Activated CD4-positive, alpha-beta T cell treated with anti-CD3 and anti-CD28 coated beads, Interleukin-2, amount 10 ng/mL, durations not matched to agents 24 days and 14 days (primary cell): ENCODE data around the gene ST3GAL4. TPM values are rescaled to one million over a fixed set of nuclear protein-coding genes. Genes with fewer than 3 reads are reported as not detected.

Experiments used
- DNase-seq: peaks from one replicate; pipeline ENCODE4 v3.0.0; 2022
- H3K27ac Mint-ChIP-seq: one replicate; pipeline ENCODE4 v1.8.0; 2022; ENCODE audit warnings: mild to moderate bottlenecking, mixed read lengths
- H3K27me3 Mint-ChIP-seq: one replicate; pipeline ENCODE4 v1.8.0; 2022; ENCODE audit warnings: mixed read lengths
- H3K36me3 Mint-ChIP-seq: one replicate; pipeline ENCODE4 v1.8.0; 2022; ENCODE audit warnings: low read depth, mild to moderate bottlenecking, mixed read lengths
- H3K4me1 Mint-ChIP-seq: one replicate; pipeline ENCODE4 v1.8.0; 2021; ENCODE audit warnings: mixed read lengths
- H3K4me3 Mint-ChIP-seq: one replicate; pipeline ENCODE4 v1.8.0; 2022; ENCODE audit warnings: mild to moderate bottlenecking, moderate library complexity, mixed read lengths
- H3K9me3 Mint-ChIP-seq: one replicate; pipeline ENCODE4 v1.8.0; 2021; ENCODE audit warnings: mixed read lengths
- intact Hi-C: fragments of 100-400 bp; cut with micrococcal nuclease; formaldehyde crosslinking; loops from one replicate; pipeline ENCODE4 v1.15.1; 2023
- total RNA-seq: library from RNA; stranded (reverse); gene quantifications from 2 replicates; pipeline ENCODE4 v1.2.3, GENCODE V29; 2022

The ST3GAL4 gene
- total RNA-seq, 1 donor from 2014 or later, result 13.3 TPM

DNA sequence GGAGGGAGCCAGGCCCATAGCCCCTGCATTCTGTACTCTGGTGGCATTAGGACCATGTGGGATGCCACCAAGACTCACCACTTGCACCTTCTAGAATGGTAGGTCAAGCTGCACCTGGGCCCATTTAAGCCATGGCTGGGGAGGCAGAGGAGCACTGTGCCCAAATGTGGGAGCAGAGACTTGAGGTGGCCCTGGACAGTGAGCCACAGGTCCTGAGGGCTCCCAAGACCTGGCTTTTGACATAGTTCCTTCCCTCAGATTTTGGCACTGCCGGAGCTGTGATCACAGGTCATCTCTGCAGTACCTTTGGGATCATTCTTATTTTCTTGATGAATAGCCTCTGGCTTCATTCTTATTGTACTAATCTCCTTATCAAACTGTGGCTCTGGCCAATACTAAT is 43.2 kb downstream of the ST3GAL4 start:
- H3K9me3 Mint-ChIP-seq, result no peaks in the 10 kb centered on the region
- no peaks in the 10 kb centered on the region for H3K27me3 Mint-ChIP-seq
- H3K36me3 Mint-ChIP-seq, result no peaks in the 10 kb centered on the region
- DNase-seq, result no peak
- intact Hi-C loops, result no loop called here
- H3K4me3 Mint-ChIP-seq, result no peak overlapping the region
- no peaks in the 10 kb centered on the region for H3K4me1 Mint-ChIP-seq
- no peak overlapping the region for H3K27ac Mint-ChIP-seq

GRCh38 chr11:126400019-126400418 is 44.5 kb downstream of the ST3GAL4 start:
- Mint-ChIP-seq H3K27me3 (no peaks in the 10 kb centered on the region), H3K4me3 (no peak overlapping the region), H3K9me3 (no peaks in the 10 kb centered on the region), H3K4me1 (no peaks in the 10 kb centered on the region), H3K36me3 (no peaks in the 10 kb centered on the region), H3K27ac (no peak overlapping the region)
- no peak for DNase-seq
- intact Hi-C loops, result no loop called here

DNA sequence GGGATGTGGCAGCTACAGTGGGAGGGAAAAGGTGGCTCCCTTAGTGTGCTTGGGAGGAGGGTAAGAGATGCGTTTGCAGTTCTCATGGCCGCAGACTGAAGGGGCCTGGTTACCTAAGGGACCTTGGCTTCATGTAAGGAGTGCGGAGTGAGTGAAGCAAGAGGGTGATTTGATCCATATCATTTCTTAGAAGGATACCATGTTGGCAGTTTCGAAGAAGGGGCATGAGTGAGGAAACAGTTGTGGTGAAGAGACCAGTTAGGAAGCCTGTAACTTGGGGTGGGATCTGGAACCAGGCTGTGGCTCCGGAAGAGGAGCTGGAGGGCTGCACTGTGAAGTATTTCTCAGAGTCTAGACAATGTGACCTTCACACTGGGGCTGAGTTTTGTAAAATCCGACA is 45.0 kb downstream of the ST3GAL4 start:
- no peaks in the 10 kb centered on the region for H3K27me3 Mint-ChIP-seq
- H3K4me1 Mint-ChIP-seq, result no peaks in the 10 kb centered on the region
- H3K27ac Mint-ChIP-seq, result no peak overlapping the region

GRCh38 chr11:126403022-126403581 is 47.6 kb downstream of the ST3GAL4 start:
- Mint-ChIP-seq H3K4me1 (no peaks in the 10 kb centered on the region), H3K9me3 (no peaks in the 10 kb centered on the region), H3K36me3 (no peaks in the 10 kb centered on the region), H3K4me3 (no peak overlapping the region), H3K27me3 (no peaks in the 10 kb centered on the region), H3K27ac (no peak overlapping the region)
- no peak for DNase-seq
- intact Hi-C loops, result no loop called here

More for the DNA sequence above, 45.0 kb downstream of the ST3GAL4 start:
- DNase-seq, result no peak
- intact Hi-C loops, result no loop called here
- Mint-ChIP-seq H3K9me3 (no peaks in the 10 kb centered on the region), H3K36me3 (no peaks in the 10 kb centered on the region), H3K4me3 (no peak overlapping the region)

- H3K27me3 Mint-ChIP-seq, result no peaks in the 10 kb centered on the region
- no peaks in the 10 kb centered on the region for H3K4me1 Mint-ChIP-seq
- no peak overlapping the region for H3K27ac Mint-ChIP-seq
- no peaks in the 10 kb centered on the region for H3K9me3 Mint-ChIP-seq
- no peak overlapping the region for H3K4me3 Mint-ChIP-seq
- H3K36me3 Mint-ChIP-seq, result no peaks in the 10 kb centered on the region
- intact Hi-C loops, result no loop called here
- DNase-seq, result no peak
These were observed 48.2 kb downstream of the ST3GAL4 start for GRCh38 chr11:126403658-126404057.

GRCh38 chr11:126404367-126404766 is 48.9 kb downstream of the ST3GAL4 start:
- Mint-ChIP-seq H3K4me1 (no peaks in the 10 kb centered on the region), H3K4me3 (no peak overlapping the region), H3K27me3 (no peaks in the 10 kb centered on the region), H3K36me3 (no peaks in the 10 kb centered on the region), H3K27ac (no peak overlapping the region), H3K9me3 (no peaks in the 10 kb centered on the region)
- intact Hi-C loops, result no loop called here
- DNase-seq, result no peak

GRCh38 chr11:126405374-126405773 is 49.9 kb downstream of the ST3GAL4 start:
- DNase-seq, result no peak
- no peaks in the 10 kb centered on the region for H3K9me3 Mint-ChIP-seq
- no peak overlapping the region for H3K4me3 Mint-ChIP-seq
- H3K27me3 Mint-ChIP-seq, result no peaks in the 10 kb centered on the region
- H3K4me1 Mint-ChIP-seq, result no peaks in the 10 kb centered on the region
- no peak overlapping the region for H3K27ac Mint-ChIP-seq
- no peaks in the 10 kb centered on the region for H3K36me3 Mint-ChIP-seq
- intact Hi-C loops, result no loop called here

DNA sequence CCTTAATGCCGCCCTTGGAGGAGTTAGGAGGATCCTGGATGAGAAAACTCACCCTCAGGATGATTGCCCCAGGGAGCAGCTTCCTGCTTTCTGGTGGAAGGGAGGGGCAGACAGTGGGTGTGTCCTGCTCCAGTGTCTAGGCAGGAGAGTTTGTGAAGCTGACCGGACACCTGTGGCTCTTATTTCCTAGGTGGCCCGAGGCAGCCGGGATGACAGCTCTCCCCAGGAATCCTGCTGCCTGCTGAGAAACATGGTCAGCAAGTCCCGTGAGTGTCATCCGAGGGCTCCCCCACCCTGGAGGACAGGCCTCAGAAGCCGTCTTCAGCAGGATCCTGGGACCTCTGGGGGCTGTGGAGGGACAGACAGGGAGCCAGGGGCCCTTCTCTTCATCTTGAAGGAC is 50.4 kb downstream of the ST3GAL4 start:
- Mint-ChIP-seq H3K4me1 (no peaks in the 10 kb centered on the region), H3K27me3 (no peaks in the 10 kb centered on the region), H3K36me3 (no peaks in the 10 kb centered on the region), H3K9me3 (no peaks in the 10 kb centered on the region), H3K27ac (no peak overlapping the region), H3K4me3 (no peak overlapping the region)
- no peak for DNase-seq
- intact Hi-C loops, result no loop called here

DNA sequence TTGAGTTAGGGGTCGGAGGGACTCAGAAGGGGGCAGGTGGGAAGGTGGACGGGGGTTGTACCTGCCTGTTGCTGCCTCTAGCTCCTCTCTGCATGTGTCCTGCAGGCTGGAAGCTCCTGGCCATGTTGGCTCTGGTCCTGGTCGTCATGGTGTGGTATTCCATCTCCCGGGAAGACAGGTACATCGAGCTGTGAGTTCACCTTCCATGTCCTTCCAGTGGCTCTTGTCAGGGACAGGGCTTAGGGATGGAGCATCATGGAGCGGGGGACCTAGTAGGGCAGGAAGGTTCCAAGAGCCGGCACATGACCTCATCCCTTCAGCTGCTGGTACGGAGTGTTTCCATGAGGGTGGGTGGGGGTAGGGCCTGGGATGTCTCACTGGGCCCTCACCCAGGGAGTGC is 50.9 kb downstream of the ST3GAL4 start:
- no peak overlapping the region for H3K4me3 Mint-ChIP-seq
- no peak overlapping the region for H3K27ac Mint-ChIP-seq
- no peaks in the 10 kb centered on the region for H3K9me3 Mint-ChIP-seq
- H3K27me3 Mint-ChIP-seq, result no peaks in the 10 kb centered on the region
- no peaks in the 10 kb centered on the region for H3K36me3 Mint-ChIP-seq
- no peaks in the 10 kb centered on the region for H3K4me1 Mint-ChIP-seq
- intact Hi-C loops, result no loop called here
- no peak for DNase-seq

GRCh38 chr11:126407101-126407521 is 51.6 kb downstream of the ST3GAL4 start:
- Mint-ChIP-seq H3K4me3 (no peak overlapping the region), H3K27ac (no peak overlapping the region), H3K27me3 (no peaks in the 10 kb centered on the region), H3K9me3 (no peaks in the 10 kb centered on the region), H3K4me1 (no peaks in the 10 kb centered on the region), H3K36me3 (no peaks in the 10 kb centered on the region)
- no peak for DNase-seq
- intact Hi-C loops, result no loop called here

DNA sequence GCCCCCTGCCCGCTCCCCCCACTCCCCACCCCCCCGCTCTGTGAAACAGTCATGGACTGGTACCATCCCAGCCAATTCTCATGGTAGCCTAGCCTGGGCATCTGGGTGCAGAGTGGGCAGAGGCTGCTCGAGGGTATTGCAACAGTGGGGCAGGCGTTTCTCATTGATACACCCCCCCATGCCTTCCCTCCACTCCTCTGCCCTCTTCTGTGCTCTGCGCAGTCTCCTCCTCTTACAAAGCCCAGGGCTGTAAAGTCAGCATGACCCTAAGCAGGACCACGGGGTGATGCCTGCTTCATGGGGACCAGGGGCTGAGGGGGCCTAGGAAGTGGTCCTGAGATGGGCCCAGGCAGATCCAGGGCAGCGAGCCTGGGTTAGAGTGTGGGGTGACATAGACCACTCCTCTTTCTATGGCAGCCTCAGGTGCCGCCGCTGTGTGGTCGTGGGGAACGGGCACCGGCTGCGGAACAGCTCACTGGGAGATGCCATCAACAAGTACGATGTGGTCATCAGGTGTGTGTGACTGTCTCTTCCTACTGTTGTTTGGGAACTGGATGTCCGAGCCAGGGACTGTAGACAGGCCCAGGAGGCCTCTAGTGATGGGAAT is 52.3 kb downstream of the ST3GAL4 start:
- no peak overlapping the region for H3K4me3 Mint-ChIP-seq
- H3K9me3 Mint-ChIP-seq, result no peaks in the 10 kb centered on the region
- H3K36me3 Mint-ChIP-seq, result no peaks in the 10 kb centered on the region
- H3K4me1 Mint-ChIP-seq, result no peaks in the 10 kb centered on the region
- no peak overlapping the region for H3K27ac Mint-ChIP-seq
- DNase-seq, result no peak
- intact Hi-C loops, result no loop called here
- no peaks in the 10 kb centered on the region for H3K27me3 Mint-ChIP-seq

- no peak overlapping the region for H3K27ac Mint-ChIP-seq
- H3K4me3 Mint-ChIP-seq, result no peak overlapping the region
- H3K9me3 Mint-ChIP-seq, result no peaks in the 10 kb centered on the region
- H3K27me3 Mint-ChIP-seq, result no peaks in the 10 kb centered on the region
- intact Hi-C loops, result no loop called here
- no peak for DNase-seq
- H3K36me3 Mint-ChIP-seq, result no peaks in the 10 kb centered on the region
- H3K4me1 Mint-ChIP-seq, result no peaks in the 10 kb centered on the region
These were observed 53.0 kb downstream of the ST3GAL4 start for GRCh38 chr11:126408496-126408895.

DNA sequence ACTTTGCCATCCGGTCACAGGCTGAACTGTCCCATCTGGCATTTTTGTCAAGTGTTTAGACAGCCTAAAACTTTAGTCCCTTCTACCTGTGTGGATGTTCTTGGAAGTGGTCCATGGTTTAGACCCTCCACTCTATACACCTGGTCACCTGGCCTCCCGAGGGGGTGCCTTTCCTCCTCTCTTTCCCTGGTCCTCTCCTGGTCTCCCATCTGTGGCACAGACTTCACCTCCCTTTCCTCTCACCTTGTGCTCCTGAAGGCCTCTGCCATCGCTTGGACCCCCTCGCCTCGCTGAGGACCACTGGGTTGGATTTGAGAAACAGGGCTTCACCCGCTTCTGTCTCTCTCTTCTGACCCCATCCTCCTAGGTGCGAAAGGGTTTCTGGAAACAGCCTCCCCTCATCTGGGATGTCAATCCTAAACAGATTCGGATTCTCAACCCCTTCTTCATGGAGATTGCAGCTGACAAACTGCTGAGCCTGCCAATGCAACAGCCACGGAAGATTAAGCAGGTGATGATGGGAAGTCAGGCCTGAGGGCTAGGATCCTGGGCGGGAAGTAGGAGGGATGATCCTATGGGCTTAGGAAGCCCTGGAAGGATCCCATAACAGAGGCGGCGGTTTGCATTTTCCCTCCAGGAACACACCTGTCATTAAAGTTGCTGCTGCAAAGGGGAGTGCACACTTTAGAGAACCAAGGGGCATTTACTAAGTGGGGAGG is 53.6 kb downstream of the ST3GAL4 start:
- Mint-ChIP-seq H3K4me1 (no peaks in the 10 kb centered on the region), H3K4me3 (no peak overlapping the region), H3K27me3 (no peaks in the 10 kb centered on the region), H3K9me3 (no peaks in the 10 kb centered on the region), H3K27ac (peak overlapping the region; percentile 63), H3K36me3 (no peaks in the 10 kb centered on the region)
- DNase-seq, result no peak
- intact Hi-C loops, result no loop called here

DNA sequence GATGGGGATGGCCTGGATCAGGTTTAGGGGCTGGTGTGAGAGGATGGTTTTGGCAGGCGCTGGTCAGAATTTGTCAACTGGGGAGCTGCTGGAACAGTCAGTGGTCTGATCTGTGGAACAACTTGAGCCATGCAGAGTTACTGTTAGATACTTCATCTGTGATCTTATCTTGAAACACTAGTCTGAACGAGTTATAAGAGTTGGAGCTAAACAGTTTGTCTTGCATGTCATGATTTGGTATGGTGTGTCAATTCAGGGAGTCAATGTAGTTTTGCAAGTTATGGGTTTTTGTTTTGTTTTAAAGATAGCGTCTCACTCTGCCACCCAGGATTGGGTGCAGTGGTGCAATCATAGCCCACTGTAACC is 54.1 kb downstream of the ST3GAL4 start:
- intact Hi-C loops, result no loop called here
- Mint-ChIP-seq H3K4me1 (no peaks in the 10 kb centered on the region), H3K4me3 (no peak overlapping the region), H3K27ac (no peak overlapping the region), H3K36me3 (no peaks in the 10 kb centered on the region), H3K9me3 (no peaks in the 10 kb centered on the region), H3K27me3 (no peaks in the 10 kb centered on the region)
- DNase-seq, result no peak

DNA sequence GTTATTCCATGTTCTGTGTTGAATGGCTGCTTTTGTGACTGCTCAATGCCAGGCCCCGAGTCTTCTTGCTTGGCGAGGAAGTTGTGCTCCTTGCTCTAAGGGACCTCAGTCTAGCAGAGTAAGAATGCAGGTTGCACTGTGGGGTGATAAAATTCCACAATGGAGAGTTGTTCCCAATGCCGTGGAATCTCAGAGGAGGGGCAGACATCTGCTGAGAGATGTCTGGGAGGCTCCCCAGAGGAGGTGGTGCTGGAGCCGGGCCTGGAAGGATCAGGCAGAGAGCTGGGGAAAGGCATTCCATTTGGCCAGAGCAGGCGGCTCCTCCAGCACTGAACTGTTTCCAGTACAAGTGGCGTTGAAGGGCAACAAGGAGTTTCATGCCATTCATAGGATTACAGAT is 55.2 kb downstream of the ST3GAL4 start:
- DNase-seq, result no peak
- H3K36me3 Mint-ChIP-seq, result no peaks in the 10 kb centered on the region
- intact Hi-C loops, result no loop called here
- no peaks in the 10 kb centered on the region for H3K9me3 Mint-ChIP-seq
- H3K27me3 Mint-ChIP-seq, result no peaks in the 10 kb centered on the region
- H3K4me1 Mint-ChIP-seq, result no peaks in the 10 kb centered on the region
- H3K27ac Mint-ChIP-seq, result no peak overlapping the region
- no peak overlapping the region for H3K4me3 Mint-ChIP-seq
